H9 (cell line): ENCODE results near the gene ZMIZ2. TPM values are rescaled to one million over a fixed set of nuclear protein-coding genes. Genes with fewer than 3 reads are reported as not detected.
A peak's percentile ranks its signal among the peaks of the same experiment; 100 is the strongest.

ENCODE experiments used
- DNase-seq: peaks from one replicate; pipeline ENCODE4 v3.0.0-alpha.2; 2017
- H2AFZ ChIP-seq: one replicate; pipeline ENCODE4 v1.6.1; 2013; ENCODE audit warnings: mild to moderate bottlenecking, low read length, control low read depth, moderate library complexity
- H2AK5ac ChIP-seq: 2 replicates; pipeline ENCODE4 v1.6.1; 2013; ENCODE audit warnings: low read length, control low read depth, mixed read lengths; ENCODE audit not compliant: insufficient read length
- H2BK120ac ChIP-seq: one replicate; pipeline ENCODE4 v1.6.1; 2013; ENCODE audit warnings: low read depth, mild to moderate bottlenecking, low read length, control low read depth, inconsistent platforms; ENCODE audit not compliant: poor library complexity, severe bottlenecking
- H2BK12ac ChIP-seq: 2 replicates; pipeline ENCODE4 v1.6.1; 2013; ENCODE audit warnings: low read length, control low read depth, mixed read lengths, low read depth; ENCODE audit not compliant: insufficient read length
- H2BK15ac ChIP-seq: 2 replicates; pipeline ENCODE4 v1.6.1; 2013; ENCODE audit warnings: low read depth, low read length, control low read depth
- H2BK20ac ChIP-seq: one replicate; pipeline ENCODE4 v1.6.1; 2013; ENCODE audit warnings: low read depth, mild to moderate bottlenecking, low read length, control low read depth, inconsistent platforms; ENCODE audit not compliant: poor library complexity, severe bottlenecking
- H2BK5ac ChIP-seq: 2 replicates; pipeline ENCODE4 v1.6.1; 2013; ENCODE audit warnings: low read length, control low read depth, mixed read lengths; ENCODE audit not compliant: insufficient read length
- H3K14ac ChIP-seq: 2 replicates; pipeline ENCODE4 v1.6.1; 2013; ENCODE audit warnings: low read length, control low read depth; ENCODE audit not compliant: insufficient read depth
- H3K18ac ChIP-seq: 2 replicates; pipeline ENCODE4 v1.6.1; 2013; ENCODE audit warnings: low read depth, mild to moderate bottlenecking, mixed read lengths, low read length, control low read depth; ENCODE audit not compliant: insufficient read length
- H3K23ac ChIP-seq: 2 replicates; pipeline ENCODE4 v1.6.1; 2013; ENCODE audit warnings: low read length, control low read depth, mixed read lengths, low read depth; ENCODE audit not compliant: insufficient read length
- H3K23me2 ChIP-seq: 2 replicates; pipeline ENCODE4 v1.6.1; 2013; ENCODE audit warnings: low read depth, mild to moderate bottlenecking, mixed read lengths, low read length, control low read depth; ENCODE audit not compliant: insufficient read length, poor library complexity, severe bottlenecking
- H3K27ac ChIP-seq: 2 replicates; pipeline ENCODE4 v1.5.1; 2013; ENCODE audit warnings: low read length, control low read depth, mixed read lengths, low read depth; ENCODE audit not compliant: insufficient read length
- H3K27me3 ChIP-seq: 2 replicates; pipeline ENCODE4 v1.6.1; 2013; ENCODE audit warnings: low read length, control low read depth, inconsistent platforms; ENCODE audit not compliant: insufficient read depth
- H3K4ac ChIP-seq: 2 replicates; pipeline ENCODE4 v1.6.1; 2013; ENCODE audit warnings: low read depth, mild to moderate bottlenecking, control low read depth, inconsistent platforms, low read length, moderate library complexity
- H3K4me1 ChIP-seq: 2 replicates; pipeline ENCODE4 v1.6.1; 2013; ENCODE audit warnings: low read length, control low read depth, inconsistent platforms; ENCODE audit not compliant: insufficient read depth
- H3K4me2 ChIP-seq: 2 replicates; pipeline ENCODE4 v1.6.1; 2013; ENCODE audit warnings: low read length, control low read depth, mixed read lengths; ENCODE audit not compliant: insufficient read length, insufficient read depth
- H3K56ac ChIP-seq: 2 replicates; pipeline ENCODE4 v1.6.1; 2013; ENCODE audit warnings: low read depth, mild to moderate bottlenecking, mixed read lengths, low read length, control low read depth; ENCODE audit not compliant: insufficient read length
- H3K79me1 ChIP-seq: 2 replicates; pipeline ENCODE4 v1.6.1; 2013; ENCODE audit warnings: low read depth, mild to moderate bottlenecking, moderate library complexity, low read length, control low read depth, inconsistent platforms; ENCODE audit not compliant: insufficient read depth, poor library complexity, severe bottlenecking
- H3K79me2 ChIP-seq: 2 replicates; pipeline ENCODE4 v1.6.1; 2013; ENCODE audit warnings: low read length, control low read depth, inconsistent platforms; ENCODE audit not compliant: insufficient read depth
- H3K9ac ChIP-seq: 2 replicates; pipeline ENCODE4 v1.6.1; 2013; ENCODE audit warnings: low read length, control low read depth, mixed read lengths; ENCODE audit not compliant: insufficient read length; ENCODE audit errors: extremely low read depth
- H3K9me3 ChIP-seq: one replicate; pipeline ENCODE4 v1.6.1; 2013; ENCODE audit warnings: low read depth, low read length, inconsistent platforms; ENCODE audit not compliant: control insufficient read depth
- H3T11ph ChIP-seq: one replicate; pipeline ENCODE4 v1.6.1; 2013; ENCODE audit warnings: mild to moderate bottlenecking, low read length, control low read depth, inconsistent platforms
- H4K20me1 ChIP-seq: one replicate; pipeline ENCODE4 v1.6.1; 2013; ENCODE audit not compliant: control insufficient read depth, insufficient read length, insufficient read depth
- H4K5ac ChIP-seq: 2 replicates; pipeline ENCODE4 v1.6.1; 2013; ENCODE audit warnings: low read depth, mild to moderate bottlenecking, mixed read lengths, low read length, control low read depth; ENCODE audit not compliant: insufficient read length
- H4K8ac ChIP-seq: replicated peaks from 2 replicates; pipeline ENCODE4 v1.6.1; 2013; ENCODE audit warnings: low read length, control low read depth, mixed read lengths, low read depth; ENCODE audit not compliant: insufficient read length
- H4K91ac ChIP-seq: 2 replicates; pipeline ENCODE4 v1.6.1; 2013; ENCODE audit warnings: low read depth, mild to moderate bottlenecking, moderate library complexity, mixed read lengths, low read length, control low read depth; ENCODE audit not compliant: insufficient read length
- H3K27ac Mint-ChIP-seq, 3 experiments: 2 replicates in 2 of 3; 3 replicates in 1 of 3; pipeline ENCODE4 v1.8.0; 2020 to 2021; ENCODE audit warnings: mixed read lengths in 3 of 3, mild to moderate bottlenecking in 1 of 3, moderate library complexity in 1 of 3
- H3K27me3 Mint-ChIP-seq: 2 replicates; pipeline ENCODE4 v1.8.0; 2021; ENCODE audit warnings: low read depth, mild to moderate bottlenecking, moderate library complexity, mixed read lengths
- H3K36me3 Mint-ChIP-seq, 3 experiments: 2 replicates in 2 of 3; 3 replicates in 1 of 3; pipeline ENCODE4 v1.8.0; 2020 to 2021; ENCODE audit warnings: low read depth in 3 of 3, mixed read lengths in 3 of 3; ENCODE audit not compliant: insufficient read depth in 1 of 3
- H3K4me1 Mint-ChIP-seq, 2 experiments: 2 replicates each; pipeline ENCODE4 v1.8.0; 2020; ENCODE audit warnings: mixed read lengths in 2 of 2
- H3K4me3 Mint-ChIP-seq, 2 experiments: 2 replicates in 1 of 2; 3 replicates in 1 of 2; pipeline ENCODE4 v1.8.0; 2020 to 2021; ENCODE audit warnings: mild to moderate bottlenecking in 2 of 2, mixed read lengths in 2 of 2, moderate library complexity in 1 of 2
- H3K9me3 Mint-ChIP-seq, 2 experiments: 2 replicates in 1 of 2; 3 replicates in 1 of 2; pipeline ENCODE4 v1.8.0; 2020; ENCODE audit warnings: mild to moderate bottlenecking in 2 of 2, mixed read lengths in 2 of 2, moderate library complexity in 1 of 2
- WGBS: extraction: QIAGEN DNeasy Blood & Tissue Kit; methylation state at CpG from one replicate; pipeline ENCODE4 v1.1.7; 2013; ENCODE audit warnings: missing lambda C conversion rate, low lambda C conversion rate, mixed read lengths; ENCODE audit not compliant: insufficient read length; ENCODE audit errors: extremely low coverage; 5-methylcytosine and 5-hydroxymethylcytosine counted together
- total RNA-seq: library from RNA; stranded (reverse); gene quantifications from 2 replicates; pipeline ENCODE4 v1.2.1, GENCODE V29; 2021
- TF ChIP-seq, protein P1 (sequence below): fragments of 200-600 bp; sonication (generic); conservative IDR thresholded peaks from 3 replicates; pipeline ENCODE4 v1.8.0; 2021; ENCODE audit warnings: antibody characterized with exemption, mild to moderate bottlenecking

The ZMIZ2 gene
- total RNA-seq, 1 experiment from 2014 or later: 72.9 TPM

DNA sequence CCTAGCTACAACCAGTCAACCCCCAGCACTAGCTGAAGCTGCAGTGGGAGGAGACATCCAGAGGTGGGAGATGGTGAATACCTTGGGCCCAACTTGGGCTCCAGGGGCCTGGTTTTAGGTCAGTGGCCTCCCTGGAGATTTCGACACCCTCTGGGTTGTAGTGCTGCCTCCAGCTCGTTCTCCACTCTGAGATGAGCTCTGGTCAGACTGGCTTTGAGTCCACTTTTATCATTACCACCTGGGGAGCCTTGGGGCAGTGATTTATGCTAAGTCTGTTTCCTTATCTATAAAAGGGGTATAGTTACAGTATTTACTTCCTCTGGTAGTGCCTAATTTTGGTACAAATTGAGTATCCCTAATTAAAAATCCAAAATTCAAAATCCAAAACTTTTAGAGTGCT, 70.6 kb downstream of the ZMIZ2 start:
- Histone ChIP-seq H2AFZ (no peak overlapping the region), H3K9ac (no peak overlapping the region), H3K27me3 (no peaks in the 10 kb centered on the region), H3T11ph (no peak overlapping the region), H4K8ac (no peak overlapping the region), H3K23ac (no peak overlapping the region), H2AK5ac (no peak overlapping the region), H3K4me2 (no peak overlapping the region), H3K18ac (no peak overlapping the region), H3K56ac (no peak overlapping the region), H4K20me1 (no peaks in the 10 kb centered on the region), H3K4ac (no peak overlapping the region), H3K27ac (no peak overlapping the region), H3K14ac (no peak overlapping the region), H2BK120ac (no peak overlapping the region), H2BK12ac (no peak overlapping the region), H3K4me1 (no peaks in the 10 kb centered on the region), H4K91ac (no peak overlapping the region), H2BK15ac (no peak overlapping the region), H2BK5ac (no peak overlapping the region), H2BK20ac (no peak overlapping the region), H4K5ac (no peak overlapping the region), H3K23me2 (no peaks in the 10 kb centered on the region), H3K79me1 (no peaks in the 10 kb centered on the region), H3K79me2 (no peaks in the 10 kb centered on the region), H3K9me3 (no peaks in the 10 kb centered on the region)
- H3K27ac Mint-ChIP-seq: 0 out of 7 replicates have a peak overlapping the region, but pooled peaks of 1 of the 3 experiments have one; percentile 36
- H3K36me3 Mint-ChIP-seq: peaks cover 0 to 1% (median 0%) of the 10 kb centered on the region in 3 experiments; a peak in 2 of 7 replicates
- no CpG with 5 or more reads among the region's 2 CpGs for WGBS
- no peaks in the 10 kb centered on the region for H3K27me3 Mint-ChIP-seq
- no peaks in the 10 kb centered on the region for H3K9me3 Mint-ChIP-seq
- no peak overlapping the region for H3K4me3 Mint-ChIP-seq
- peaks cover 0 to 7% of the 10 kb centered on the region in 2 experiments; a peak in 2 of 4 replicates for H3K4me1 Mint-ChIP-seq
- TF ChIP-seq, protein P1, sequence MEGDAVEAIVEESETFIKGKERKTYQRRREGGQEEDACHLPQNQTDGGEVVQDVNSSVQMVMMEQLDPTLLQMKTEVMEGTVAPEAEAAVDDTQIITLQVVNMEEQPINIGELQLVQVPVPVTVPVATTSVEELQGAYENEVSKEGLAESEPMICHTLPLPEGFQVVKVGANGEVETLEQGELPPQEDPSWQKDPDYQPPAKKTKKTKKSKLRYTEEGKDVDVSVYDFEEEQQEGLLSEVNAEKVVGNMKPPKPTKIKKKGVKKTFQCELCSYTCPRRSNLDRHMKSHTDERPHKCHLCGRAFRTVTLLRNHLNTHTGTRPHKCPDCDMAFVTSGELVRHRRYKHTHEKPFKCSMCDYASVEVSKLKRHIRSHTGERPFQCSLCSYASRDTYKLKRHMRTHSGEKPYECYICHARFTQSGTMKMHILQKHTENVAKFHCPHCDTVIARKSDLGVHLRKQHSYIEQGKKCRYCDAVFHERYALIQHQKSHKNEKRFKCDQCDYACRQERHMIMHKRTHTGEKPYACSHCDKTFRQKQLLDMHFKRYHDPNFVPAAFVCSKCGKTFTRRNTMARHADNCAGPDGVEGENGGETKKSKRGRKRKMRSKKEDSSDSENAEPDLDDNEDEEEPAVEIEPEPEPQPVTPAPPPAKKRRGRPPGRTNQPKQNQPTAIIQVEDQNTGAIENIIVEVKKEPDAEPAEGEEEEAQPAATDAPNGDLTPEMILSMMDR: no peak
- DNase-seq: no peak

Other genes with a start within 250 kb of the ZMIZ2 start
- gene NPC1L1, start 207.5 kb upstream of the ZMIZ2 start, total RNA-seq: 0.07 and 0.11 TPM in 2 replicates
- 113 and 120 TPM in 2 replicates for gene DDX56, start 174.9 kb upstream of the ZMIZ2 start, total RNA-seq
- gene TMED4, start 166.6 kb upstream of the ZMIZ2 start, total RNA-seq: 60.3 and 62.4 TPM in 2 replicates
- gene OGDH, start 142.2 kb upstream of the ZMIZ2 start, total RNA-seq: 75.3 and 77.3 TPM in 2 replicates
- 2,409 and 2,440 TPM in 2 replicates for gene PPIA, start 47.8 kb downstream of the ZMIZ2 start, total RNA-seq
- gene H2AZ2, start 99.2 kb downstream of the ZMIZ2 start, total RNA-seq: 208 TPM in 2 replicates
- gene PURB, start 136.7 kb downstream of the ZMIZ2 start, total RNA-seq: 20.5 and 21.3 TPM in 2 replicates
- 0.55 and 0.57 TPM in 2 replicates for gene MYO1G, start 230.2 kb downstream of the ZMIZ2 start, total RNA-seq